ENCODE results near the gene MARK3. TPM values are rescaled to one million over a fixed set of nuclear protein-coding genes. Genes with fewer than 3 reads are reported as not detected.

Gene MARK3
- total and polyA plus RNA-seq, 2 of the 13 experiments (the other 11 are each of a cell fraction or from before 2014, with no cell fraction given): 47.7 to 56.6 TPM

DNA sequence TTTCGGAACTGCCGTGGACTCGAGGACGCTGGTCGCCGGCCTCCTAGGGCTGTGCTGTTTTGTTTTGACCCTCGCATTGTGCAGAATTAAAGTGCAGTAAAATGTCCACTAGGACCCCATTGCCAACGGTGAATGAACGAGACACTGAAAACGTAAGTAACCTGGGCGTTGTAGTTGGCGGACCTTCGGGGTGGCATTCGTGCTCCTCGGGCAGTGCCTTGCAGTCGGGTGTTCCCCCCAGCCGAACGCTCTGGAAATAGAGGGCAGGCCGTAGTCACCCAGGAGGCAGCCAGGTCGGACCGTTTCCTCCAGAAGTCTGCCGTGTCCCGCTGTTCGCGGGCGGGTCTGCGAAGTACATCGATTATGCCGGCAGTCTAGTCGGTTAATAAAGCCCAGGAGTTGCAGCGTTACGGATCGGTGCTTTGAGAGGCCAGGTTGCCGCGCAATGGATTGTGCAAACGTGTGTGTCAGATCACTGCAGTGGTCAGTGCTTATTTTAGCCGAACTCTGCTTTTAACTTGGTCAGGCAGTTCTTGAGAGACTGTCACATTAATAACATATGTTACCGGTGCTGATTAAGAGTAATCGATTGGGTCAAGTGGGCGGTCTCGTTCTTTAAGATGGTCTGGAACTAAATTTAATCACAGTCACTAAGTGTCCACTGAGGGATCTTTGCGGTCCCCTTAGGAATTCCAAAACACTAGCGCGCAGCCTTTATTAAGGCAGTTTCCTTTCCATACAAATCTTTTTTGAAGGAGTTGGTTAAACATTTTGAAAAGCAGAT is 906 bp downstream of the MARK3 start (continued):
- TF ChIP-seq, protein P1, sequence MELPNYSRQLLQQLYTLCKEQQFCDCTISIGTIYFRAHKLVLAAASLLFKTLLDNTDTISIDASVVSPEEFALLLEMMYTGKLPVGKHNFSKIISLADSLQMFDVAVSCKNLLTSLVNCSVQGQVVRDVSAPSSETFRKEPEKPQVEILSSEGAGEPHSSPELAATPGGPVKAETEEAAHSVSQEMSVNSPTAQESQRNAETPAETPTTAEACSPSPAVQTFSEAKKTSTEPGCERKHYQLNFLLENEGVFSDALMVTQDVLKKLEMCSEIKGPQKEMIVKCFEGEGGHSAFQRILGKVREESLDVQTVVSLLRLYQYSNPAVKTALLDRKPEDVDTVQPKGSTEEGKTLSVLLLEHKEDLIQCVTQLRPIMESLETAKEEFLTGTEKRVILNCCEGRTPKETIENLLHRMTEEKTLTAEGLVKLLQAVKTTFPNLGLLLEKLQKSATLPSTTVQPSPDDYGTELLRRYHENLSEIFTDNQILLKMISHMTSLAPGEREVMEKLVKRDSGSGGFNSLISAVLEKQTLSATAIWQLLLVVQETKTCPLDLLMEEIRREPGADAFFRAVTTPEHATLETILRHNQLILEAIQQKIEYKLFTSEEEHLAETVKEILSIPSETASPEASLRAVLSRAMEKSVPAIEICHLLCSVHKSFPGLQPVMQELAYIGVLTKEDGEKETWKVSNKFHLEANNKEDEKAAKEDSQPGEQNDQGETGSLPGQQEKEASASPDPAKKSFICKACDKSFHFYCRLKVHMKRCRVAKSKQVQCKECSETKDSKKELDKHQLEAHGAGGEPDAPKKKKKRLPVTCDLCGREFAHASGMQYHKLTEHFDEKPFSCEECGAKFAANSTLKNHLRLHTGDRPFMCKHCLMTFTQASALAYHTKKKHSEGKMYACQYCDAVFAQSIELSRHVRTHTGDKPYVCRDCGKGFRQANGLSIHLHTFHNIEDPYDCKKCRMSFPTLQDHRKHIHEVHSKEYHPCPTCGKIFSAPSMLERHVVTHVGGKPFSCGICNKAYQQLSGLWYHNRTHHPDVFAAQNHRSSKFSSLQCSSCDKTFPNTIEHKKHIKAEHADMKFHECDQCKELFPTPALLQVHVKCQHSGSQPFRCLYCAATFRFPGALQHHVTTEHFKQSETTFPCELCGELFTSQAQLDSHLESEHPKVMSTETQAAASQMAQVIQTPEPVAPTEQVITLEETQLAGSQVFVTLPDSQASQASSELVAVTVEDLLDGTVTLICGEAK (IDR thresholded peaks at IDR 0.05): no peak
- TF ChIP-seq, protein P1 (CRISPR knock-in tag; IDR thresholded peaks at IDR 0.05): no peak
- TF ChIP-seq SMAD3 (CRISPR knock-in tag; IDR thresholded peaks at IDR 0.05) (no peak), ATF7 (IDR thresholded peaks at IDR 0.05) (no peak), ATF7 (CRISPR knock-in tag; IDR thresholded peaks at IDR 0.05) (no peak), REL (CRISPR knock-in tag; conservative IDR thresholded peaks at IDR 0.05) (no peak), ZNF44 (CRISPR knock-in tag; IDR thresholded peaks at IDR 0.05) (no peak), NPAS2 (CRISPR knock-in tag; IDR thresholded peaks at IDR 0.05; ENCODE audit: borderline replicate concordance) (no peak)
- TF ChIP-seq, protein P2, sequence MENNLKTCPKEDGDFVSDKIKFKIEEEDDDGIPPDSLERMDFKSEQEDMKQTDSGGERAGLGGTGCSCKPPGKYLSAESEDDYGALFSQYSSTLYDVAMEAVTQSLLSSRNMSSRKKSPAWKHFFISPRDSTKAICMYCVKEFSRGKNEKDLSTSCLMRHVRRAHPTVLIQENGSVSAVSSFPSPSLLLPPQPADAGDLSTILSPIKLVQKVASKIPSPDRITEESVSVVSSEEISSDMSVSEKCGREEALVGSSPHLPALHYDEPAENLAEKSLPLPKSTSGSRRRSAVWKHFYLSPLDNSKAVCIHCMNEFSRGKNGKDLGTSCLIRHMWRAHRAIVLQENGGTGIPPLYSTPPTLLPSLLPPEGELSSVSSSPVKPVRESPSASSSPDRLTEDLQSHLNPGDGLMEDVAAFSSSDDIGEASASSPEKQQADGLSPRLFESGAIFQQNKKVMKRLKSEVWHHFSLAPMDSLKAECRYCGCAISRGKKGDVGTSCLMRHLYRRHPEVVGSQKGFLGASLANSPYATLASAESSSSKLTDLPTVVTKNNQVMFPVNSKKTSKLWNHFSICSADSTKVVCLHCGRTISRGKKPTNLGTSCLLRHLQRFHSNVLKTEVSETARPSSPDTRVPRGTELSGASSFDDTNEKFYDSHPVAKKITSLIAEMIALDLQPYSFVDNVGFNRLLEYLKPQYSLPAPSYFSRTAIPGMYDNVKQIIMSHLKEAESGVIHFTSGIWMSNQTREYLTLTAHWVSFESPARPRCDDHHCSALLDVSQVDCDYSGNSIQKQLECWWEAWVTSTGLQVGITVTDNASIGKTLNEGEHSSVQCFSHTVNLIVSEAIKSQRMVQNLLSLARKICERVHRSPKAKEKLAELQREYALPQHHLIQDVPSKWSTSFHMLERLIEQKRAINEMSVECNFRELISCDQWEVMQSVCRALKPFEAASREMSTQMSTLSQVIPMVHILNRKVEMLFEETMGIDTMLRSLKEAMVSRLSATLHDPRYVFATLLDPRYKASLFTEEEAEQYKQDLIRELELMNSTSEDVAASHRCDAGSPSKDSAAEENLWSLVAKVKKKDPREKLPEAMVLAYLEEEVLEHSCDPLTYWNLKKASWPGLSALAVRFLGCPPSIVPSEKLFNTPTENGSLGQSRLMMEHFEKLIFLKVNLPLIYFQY (CRISPR knock-in tag; IDR thresholded peaks at IDR 0.05; ENCODE audit: borderline replicate concordance): no peak
- TF ChIP-seq, protein P3, sequence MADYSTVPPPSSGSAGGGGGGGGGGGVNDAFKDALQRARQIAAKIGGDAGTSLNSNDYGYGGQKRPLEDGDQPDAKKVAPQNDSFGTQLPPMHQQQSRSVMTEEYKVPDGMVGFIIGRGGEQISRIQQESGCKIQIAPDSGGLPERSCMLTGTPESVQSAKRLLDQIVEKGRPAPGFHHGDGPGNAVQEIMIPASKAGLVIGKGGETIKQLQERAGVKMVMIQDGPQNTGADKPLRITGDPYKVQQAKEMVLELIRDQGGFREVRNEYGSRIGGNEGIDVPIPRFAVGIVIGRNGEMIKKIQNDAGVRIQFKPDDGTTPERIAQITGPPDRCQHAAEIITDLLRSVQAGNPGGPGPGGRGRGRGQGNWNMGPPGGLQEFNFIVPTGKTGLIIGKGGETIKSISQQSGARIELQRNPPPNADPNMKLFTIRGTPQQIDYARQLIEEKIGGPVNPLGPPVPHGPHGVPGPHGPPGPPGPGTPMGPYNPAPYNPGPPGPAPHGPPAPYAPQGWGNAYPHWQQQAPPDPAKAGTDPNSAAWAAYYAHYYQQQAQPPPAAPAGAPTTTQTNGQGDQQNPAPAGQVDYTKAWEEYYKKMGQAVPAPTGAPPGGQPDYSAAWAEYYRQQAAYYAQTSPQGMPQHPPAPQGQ (CRISPR knock-in tag; IDR thresholded peaks at IDR 0.05; ENCODE audit: borderline replicate concordance): no peak
- TF ChIP-seq, protein P4, sequence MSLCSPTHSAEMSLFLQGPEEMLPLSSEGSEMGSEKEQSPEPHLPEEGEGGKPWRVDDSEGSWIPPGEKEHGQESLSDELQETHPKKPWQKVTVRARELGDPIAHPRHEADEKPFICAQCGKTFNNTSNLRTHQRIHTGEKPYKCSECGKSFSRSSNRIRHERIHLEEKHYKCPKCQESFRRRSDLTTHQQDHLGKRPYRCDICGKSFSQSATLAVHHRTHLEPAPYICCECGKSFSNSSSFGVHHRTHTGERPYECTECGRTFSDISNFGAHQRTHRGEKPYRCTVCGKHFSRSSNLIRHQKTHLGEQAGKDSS (CRISPR knock-in tag; IDR thresholded peaks at IDR 0.05; ENCODE audit: borderline replicate concordance, low read depth): no peak
- TF ChIP-seq, protein P5, sequence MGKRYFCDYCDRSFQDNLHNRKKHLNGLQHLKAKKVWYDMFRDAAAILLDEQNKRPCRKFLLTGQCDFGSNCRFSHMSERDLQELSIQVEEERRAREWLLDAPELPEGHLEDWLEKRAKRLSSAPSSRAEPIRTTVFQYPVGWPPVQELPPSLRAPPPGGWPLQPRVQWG (CRISPR knock-in tag; IDR thresholded peaks at IDR 0.05; ENCODE audit: borderline replicate concordance, low read depth): no peak
